A549 (cell line): Measurements from ENCODE around the gene EPHA5. TPM values are rescaled to one million over a fixed set of nuclear protein-coding genes. Genes with fewer than 3 reads are reported as not detected.

Source experiments
- ATAC-seq, 2 experiments: fragments of 200-7000 bp in 1 of 2; fragments of >200 bp in 1 of 2; cut with Nextera tagmentation in 1 of 2; cut with Tn5 transposase in 1 of 2; 3 replicates each; pipeline versions ENCODE4 v1.8.0 to v1.9.1; 2018 to 2020; ENCODE audit warnings: mild to moderate bottlenecking in 1 of 2, moderate library complexity in 1 of 2
- CTCF ChIA-PET: fragments of 300-600 bp; sonication (Branson Sonifier 250); formaldehyde crosslinking; extraction: SDS; loops from one replicate; lab custom pipeline; 2021; ENCODE audit warnings: antibody characterized with exemption, inconsistent platforms; lab: Yijun Ruan, JAX
- POLR2A ChIA-PET: fragments of 350-600 bp; formaldehyde crosslinking; extraction: SDS; loops from one replicate; lab custom pipeline; 2021; ENCODE audit warnings: antibody characterized with exemption, inconsistent platforms; lab: Yijun Ruan, JAX
- DNase-seq, 2 experiments: peaks; one replicate each; pipeline versions ENCODE4 v3.0.0 to v3.0.0-alpha.2; 2011 to 2016; ENCODE audit warnings: low read depth in 1 of 2, low spot score in 1 of 2
- FAIRE-seq: peaks from 2 replicates; lab custom pipeline; 2011; peaks lifted over from hg19 to GRCh38; lab: Jason Lieb, UNC
- H3K27ac ChIP-seq, 2 experiments: fragments of >200 bp; sonication (Bioruptor Twin); formaldehyde crosslinking; 3 replicates each; pipeline ENCODE4 v1.5.1; 2016 to 2017
- H3K4me1 ChIP-seq: fragments of >200 bp; sonication (Bioruptor Twin); formaldehyde crosslinking; 3 replicates; pipeline ENCODE4 v1.6.1; 2016
- H3K4me2 ChIP-seq: fragments of >200 bp; sonication (Bioruptor Twin); formaldehyde crosslinking; 3 replicates; pipeline ENCODE4 v1.6.1; 2016
- H3K4me3 ChIP-seq: fragments of >200 bp; sonication (Bioruptor Twin); formaldehyde crosslinking; 3 replicates; pipeline ENCODE4 v1.5.1; 2016
- H3K9me3 ChIP-seq: fragments of >200 bp; sonication (Bioruptor Twin); formaldehyde crosslinking; 3 replicates; pipeline ENCODE4 v1.6.1; 2016
- CBX2 ChIP-seq: fragments of 200-600 bp; sonication (generic); IDR thresholded peaks from 2 replicates; pipeline ENCODE4 v1.6.1; 2016; ENCODE audit warnings: low read depth, mild to moderate bottlenecking, borderline replicate concordance
- CBX8 ChIP-seq: fragments of 200-600 bp; sonication (generic); IDR thresholded peaks from 2 replicates; pipeline ENCODE4 v1.6.1; 2016
- EHF ChIP-seq: fragments of 250-450 bp; sonication (Bioruptor Pico); IDR thresholded peaks from 2 replicates; pipeline ENCODE4 v1.5.0; 2020; ENCODE audit warnings: mild to moderate bottlenecking
- EHMT2 ChIP-seq: fragments of 200-600 bp; sonication (generic); IDR thresholded peaks from 2 replicates; pipeline ENCODE4 v1.6.1; 2016; ENCODE audit warnings: antibody characterized with exemption, low read depth, mild to moderate bottlenecking, moderate library complexity
- ELK1 ChIP-seq: fragments of 150-350 bp; IDR thresholded peaks from 2 replicates; pipeline ENCODE4 v1.6.1; 2014; ENCODE audit warnings: low read depth, mild to moderate bottlenecking, low read length
- ESRRA ChIP-seq: fragments of 150-350 bp; IDR thresholded peaks from 2 replicates; pipeline ENCODE4 v1.6.1; 2014; ENCODE audit warnings: mild to moderate bottlenecking, low read length, borderline replicate concordance
- HES2 ChIP-seq: fragments of >200 bp; sonication (Bioruptor Twin); formaldehyde crosslinking; IDR thresholded peaks from 2 replicates; pipeline ENCODE4 v1.6.1; 2016
- HMGXB4 ChIP-seq: fragments of 250-450 bp; sonication (Bioruptor Pico); IDR thresholded peaks from 2 replicates; pipeline ENCODE4 v1.5.0; 2021; ENCODE audit warnings: mild to moderate bottlenecking, moderate library complexity, borderline replicate concordance
- JUN ChIP-seq, 2 experiments: fragments of >200 bp; sonication (Bioruptor Twin); formaldehyde crosslinking; IDR thresholded peaks; 2 replicates in 1 of 2; 3 replicates in 1 of 2; pipeline ENCODE4 v1.6.1; 2016 to 2017
- KDM5A ChIP-seq: fragments of 200-600 bp; sonication (generic); IDR thresholded peaks from 2 replicates; pipeline ENCODE4 v1.6.1; 2016; ENCODE audit warnings: antibody characterized with exemption, mild to moderate bottlenecking
- MAX ChIP-seq: IDR thresholded peaks from 2 replicates; pipeline ENCODE4 v1.6.1; 2012
- MAZ ChIP-seq: fragments of 150-350 bp; IDR thresholded peaks from 2 replicates; pipeline ENCODE4 v1.6.1; 2014; ENCODE audit warnings: antibody characterized with exemption, low read depth, low read length, borderline replicate concordance
- PBX3 ChIP-seq: IDR thresholded peaks from 2 replicates; pipeline ENCODE4 v1.6.1; 2012
- POLR2A ChIP-seq: IDR thresholded peaks from 2 replicates; pipeline ENCODE4 v1.6.1; 2012; ENCODE audit warnings: mild to moderate bottlenecking, low read length
- POLR2AphosphoS2 ChIP-seq: conservative IDR thresholded peaks from 2 replicates; pipeline ENCODE4 v1.6.1; 2012; ENCODE audit warnings: low read length, improper control_type of control experiment, inconsistent platforms
- REST ChIP-seq: fragments of 200-600 bp; sonication (generic); IDR thresholded peaks from 2 replicates; pipeline ENCODE4 v1.6.1; 2016; ENCODE audit warnings: antibody characterized with exemption, mild to moderate bottlenecking, moderate library complexity
- RFX5 ChIP-seq: fragments of 450-650 bp; IDR thresholded peaks from 2 replicates; pipeline ENCODE4 v1.7.1; 2014; ENCODE audit warnings: antibody characterized with exemption, mild to moderate bottlenecking, moderate library complexity
- SMC3 ChIP-seq: fragments of >200 bp; sonication (Bioruptor Twin); formaldehyde crosslinking; IDR thresholded peaks from 3 replicates; pipeline ENCODE4 v1.6.1; 2018; ENCODE audit warnings: inconsistent platforms
- SREBF2 ChIP-seq: fragments of 450-650 bp; IDR thresholded peaks from 2 replicates; pipeline ENCODE4 v1.6.1; 2014; ENCODE audit warnings: mild to moderate bottlenecking, moderate library complexity
- TFCP2L1 ChIP-seq: fragments of 250-450 bp; sonication (Bioruptor Pico); IDR thresholded peaks from 2 replicates; pipeline ENCODE4 v1.5.0; 2021; ENCODE audit warnings: mild to moderate bottlenecking
- ZFP36 ChIP-seq: fragments of 450-650 bp; IDR thresholded peaks from 2 replicates; pipeline ENCODE4 v1.6.1; 2014; ENCODE audit warnings: borderline replicate concordance; ENCODE audit not compliant: partially characterized antibody
- ZSCAN20 ChIP-seq: fragments of 250-450 bp; sonication (Bioruptor Pico); IDR thresholded peaks from 2 replicates; pipeline ENCODE4 v1.8.0; 2022; ENCODE audit warnings: mild to moderate bottlenecking, moderate library complexity
- WGBS: methylation state at CpG from one replicate; pipeline ENCODE4 v1.1.6; 2017; ENCODE audit errors: missing lambda C conversion rate; 5-methylcytosine and 5-hydroxymethylcytosine counted together
- polyA plus RNA-seq, 4 experiments: library from polyadenylated mRNA; depleted of rRNA in 3 of 4; stranded (reverse); fragments of >200 nt; fragmentation: RNase III in 1 of 4; extraction: RNeasy Plus Mini Kit Qiagen cat#74134 plus additional on column Dnase treatment in 1 of 4; gene quantifications; 2 replicates in 3 of 4; 3 replicates in 1 of 4; pipeline ENCODE4 v1.2.3, GENCODE V29; 2011 to 2017

Gene EPHA5
- polyA plus RNA-seq, 2 of the 4 experiments (the other 2 are of a cell fraction) = 0.96 to 1.1 TPM

- no peak for TF ChIP-seq REST
- TF ChIP-seq HES2 = no peak
- TF ChIP-seq HMGXB4 (CRISPR knock-in tag) = no peak
- TF ChIP-seq EHMT2 = no peak
- TF ChIP-seq SMC3 = no peak
- TF ChIP-seq, all 56 proteins: peak for 0
These were observed 208.5 kb downstream of the EPHA5 start (continued) for GRCh38 chr4:65461781-65462180.

- no peak for ATAC-seq
- H3K27ac ChIP-seq = no peak overlapping the region
- no peak overlapping the region for H3K4me2 ChIP-seq
- FAIRE-seq = no peak
- no peak for DNase-seq
- TF ChIP-seq MAZ (no peak), CBX2 (no peak), POLR2A (no peak), ESRRA (no peak), JUN (IDR thresholded peaks at IDR 0.05) (no peak), POLR2AphosphoS2 (no peak), MAX (no peak)
- H3K4me1 ChIP-seq = no peaks in the 10 kb centered on the region
- POLR2A ChIA-PET = no interaction called here
- H3K4me3 ChIP-seq = no peak overlapping the region
- CTCF ChIA-PET = no interaction called here
- 72% methylated on average over 2 of the region's 2 CpGs for WGBS
- no peaks in the 10 kb centered on the region for H3K9me3 ChIP-seq
These were observed 213.3 kb downstream of the EPHA5 start for GRCh38 chr4:65457011-65457410.

- POLR2A ChIA-PET = no interaction called here
- CTCF ChIA-PET = no interaction called here
- no peak for DNase-seq
- Histone ChIP-seq H3K4me2 (no peak overlapping the region), H3K4me1 (no peaks in the 10 kb centered on the region), H3K4me3 (no peak overlapping the region), H3K27ac (no peak overlapping the region), H3K9me3 (no peaks in the 10 kb centered on the region)
- no peak for ATAC-seq
- no peak for TF ChIP-seq SREBF2
- FAIRE-seq = no peak
These were observed 213.7 kb downstream of the EPHA5 start for GRCh38 chr4:65456579-65456978.

- ChIA-PET CTCF (no interaction called here), POLR2A (no interaction called here)
- ATAC-seq = no peak
- Histone ChIP-seq H3K9me3 (no peaks in the 10 kb centered on the region), H3K4me3 (no peak overlapping the region), H3K27ac (no peak overlapping the region), H3K4me1 (no peaks in the 10 kb centered on the region), H3K4me2 (no peak overlapping the region)
- FAIRE-seq = no peak
- DNase-seq = no peak
- WGBS = 58% methylated on average over 3 of the region's 3 CpGs
- no peak for TF ChIP-seq REST
- TF ChIP-seq ELK1 = no peak
- no peak for TF ChIP-seq PBX3
- no peak for TF ChIP-seq EHMT2
- TF ChIP-seq KDM5A = no peak
- no peak for TF ChIP-seq ZSCAN20 (CRISPR knock-in tag)
- no peak for TF ChIP-seq EHF (CRISPR knock-in tag)
- TF ChIP-seq ZFP36 = no peak
- TF ChIP-seq CBX8 = no peak
- TF ChIP-seq TFCP2L1 (CRISPR knock-in tag) = no peak
- no peak for TF ChIP-seq RFX5
These were observed 216.9 kb downstream of the EPHA5 start for GRCh38 chr4:65453398-65453797.
